H1 (cell line): ENCODE data around the gene KLHL3.
"Not testable (repeated sequence)": the region's sequence is repeated elsewhere in the genome, so short reads cannot be mapped to it uniquely, and the experiment has no call there.

ENCODE experiments used
- BCL11A ChIP-seq, 2 experiments: IDR thresholded peaks; one replicate each; pipeline ENCODE4 v1.6.1; 2011; ENCODE audit warnings: low read depth in 2 of 2, low read length in 2 of 2, mild to moderate bottlenecking in 2 of 2
- EZH2 ChIP-seq: fragments of 200-600 bp; sonication (generic); IDR thresholded peaks from 2 replicates; pipeline ENCODE4 v1.7.1; 2012; ENCODE audit warnings: low read depth, mild to moderate bottlenecking, moderate library complexity, low read length, inconsistent platforms; ENCODE audit not compliant: severe bottlenecking
- NRF1 ChIP-seq: IDR thresholded peaks from 2 replicates; pipeline ENCODE4 v1.6.1; 2011; ENCODE audit warnings: mild to moderate bottlenecking, low read depth, low read length, improper control_type of control experiment
- POLR2AphosphoS5 ChIP-seq: IDR thresholded peaks from 2 replicates; pipeline ENCODE4 v1.6.1; 2011; ENCODE audit warnings: low read depth, low read length
- SRF ChIP-seq: IDR thresholded peaks from 2 replicates; pipeline ENCODE4 v1.6.1; 2011; ENCODE audit warnings: mild to moderate bottlenecking, low read depth, low read length, moderate library complexity
- TF ChIP-seq, protein P1 (sequence below): IDR thresholded peaks from 2 replicates; pipeline ENCODE4 v1.6.1; 2012; ENCODE audit warnings: inconsistent platforms

GRCh38 chr5:137767937-137768336, 32.0 kb upstream of the KLHL3 start:
- TF ChIP-seq POLR2AphosphoS5; EZH2; BCL11A (IDR thresholded peaks at IDR 0.05; ENCODE audit: low read depth in 2 of 2, low read length in 2 of 2); NRF1; SRF: not testable (repeated sequence)
- TF ChIP-seq, protein P1, sequence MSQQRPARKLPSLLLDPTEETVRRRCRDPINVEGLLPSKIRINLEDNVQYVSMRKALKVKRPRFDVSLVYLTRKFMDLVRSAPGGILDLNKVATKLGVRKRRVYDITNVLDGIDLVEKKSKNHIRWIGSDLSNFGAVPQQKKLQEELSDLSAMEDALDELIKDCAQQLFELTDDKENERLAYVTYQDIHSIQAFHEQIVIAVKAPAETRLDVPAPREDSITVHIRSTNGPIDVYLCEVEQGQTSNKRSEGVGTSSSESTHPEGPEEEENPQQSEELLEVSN = not testable (repeated sequence)
